ENCODE results near the gene GPRIN3.

Gene GPRIN3

DNA sequence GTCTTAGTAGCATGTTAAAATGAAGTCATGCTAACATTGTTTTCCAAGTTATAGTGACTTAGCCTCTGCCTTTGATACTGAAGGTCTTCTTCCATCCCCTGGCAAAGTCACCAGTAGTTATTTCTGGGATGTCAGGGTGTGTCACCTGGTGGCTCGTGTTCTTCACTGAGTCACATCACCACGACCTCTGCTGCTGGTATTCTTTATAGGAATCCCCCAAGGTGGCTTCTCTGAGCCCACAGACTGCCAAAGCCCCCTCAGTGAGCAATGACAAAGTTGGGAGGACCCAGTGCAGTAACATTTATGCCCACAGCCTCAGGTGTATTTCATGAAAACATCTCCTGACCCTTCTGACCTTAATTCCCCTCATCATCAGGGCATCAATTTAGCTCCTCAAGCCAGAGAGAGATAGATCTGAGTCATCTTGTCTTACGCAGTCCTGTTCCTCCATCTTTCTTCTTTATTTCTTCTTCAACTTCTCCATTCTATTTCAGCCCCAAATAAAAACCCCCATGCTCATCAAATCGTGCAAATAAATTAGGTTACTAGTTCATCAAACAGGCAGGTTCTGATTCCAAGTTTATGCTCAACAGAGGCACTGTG lies 29.3 kb upstream of the GPRIN3 start:
- H3K9me3 ChIP-seq, result no peaks in the 10 kb centered on the region
- DNase-seq, result no peak
- TF ChIP-seq, protein P1, sequence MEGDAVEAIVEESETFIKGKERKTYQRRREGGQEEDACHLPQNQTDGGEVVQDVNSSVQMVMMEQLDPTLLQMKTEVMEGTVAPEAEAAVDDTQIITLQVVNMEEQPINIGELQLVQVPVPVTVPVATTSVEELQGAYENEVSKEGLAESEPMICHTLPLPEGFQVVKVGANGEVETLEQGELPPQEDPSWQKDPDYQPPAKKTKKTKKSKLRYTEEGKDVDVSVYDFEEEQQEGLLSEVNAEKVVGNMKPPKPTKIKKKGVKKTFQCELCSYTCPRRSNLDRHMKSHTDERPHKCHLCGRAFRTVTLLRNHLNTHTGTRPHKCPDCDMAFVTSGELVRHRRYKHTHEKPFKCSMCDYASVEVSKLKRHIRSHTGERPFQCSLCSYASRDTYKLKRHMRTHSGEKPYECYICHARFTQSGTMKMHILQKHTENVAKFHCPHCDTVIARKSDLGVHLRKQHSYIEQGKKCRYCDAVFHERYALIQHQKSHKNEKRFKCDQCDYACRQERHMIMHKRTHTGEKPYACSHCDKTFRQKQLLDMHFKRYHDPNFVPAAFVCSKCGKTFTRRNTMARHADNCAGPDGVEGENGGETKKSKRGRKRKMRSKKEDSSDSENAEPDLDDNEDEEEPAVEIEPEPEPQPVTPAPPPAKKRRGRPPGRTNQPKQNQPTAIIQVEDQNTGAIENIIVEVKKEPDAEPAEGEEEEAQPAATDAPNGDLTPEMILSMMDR (IDR thresholded peaks at IDR 0.05), result no peak
- H3K36me3 ChIP-seq, result no peaks in the 10 kb centered on the region
- H3K27ac ChIP-seq, result no peak overlapping the region
- no peaks in the 10 kb centered on the region for H3K27me3 ChIP-seq
- intact Hi-C loops (cut with DNase I; ENCODE audit: low total_unique reads), result no loop called here
- H3K4me3 ChIP-seq, result no peak overlapping the region
- H3K4me1 ChIP-seq, result no peaks in the 10 kb centered on the region

- Histone ChIP-seq H3K27me3 (no peaks in the 10 kb centered on the region), H3K4me3 (no peak overlapping the region), H3K36me3 (no peaks in the 10 kb centered on the region), H3K9me3 (no peaks in the 10 kb centered on the region), H3K4me1 (no peaks in the 10 kb centered on the region), H3K27ac (no peak overlapping the region)
- TF ChIP-seq, protein P1 (IDR thresholded peaks at IDR 0.05), result no peak
- no peak for DNase-seq
- intact Hi-C loops (cut with DNase I; ENCODE audit: low total_unique reads), result no loop called here
Measured at GRCh38 chr4:89334830-89335229, 27.2 kb upstream of the GPRIN3 start.

DNA sequence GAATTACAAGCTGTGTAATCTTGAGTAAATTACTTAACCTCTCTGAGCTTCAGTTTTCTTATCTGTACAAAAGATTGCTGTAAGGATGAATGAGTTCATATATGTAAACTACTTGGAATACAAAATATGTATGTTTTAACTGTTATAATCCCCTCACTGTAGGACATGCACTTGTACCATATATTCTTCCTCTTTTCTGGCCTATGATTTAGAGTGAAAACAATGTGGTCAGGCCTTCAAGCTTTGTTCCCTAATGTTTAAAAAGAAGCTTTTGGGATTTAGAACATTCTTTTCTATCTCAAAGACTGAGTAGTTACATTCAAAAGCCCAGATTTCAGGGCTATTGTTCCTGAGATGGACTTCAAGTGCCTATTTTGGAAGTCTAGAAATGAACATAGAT lies 26.7 kb upstream of the GPRIN3 start:
- TF ChIP-seq, protein P1 (IDR thresholded peaks at IDR 0.05), result no peak
- no peak overlapping the region for H3K27ac ChIP-seq
- intact Hi-C loops (cut with DNase I; ENCODE audit: low total_unique reads), result no loop called here
- no peaks in the 10 kb centered on the region for H3K9me3 ChIP-seq
- DNase-seq, result no peak
- no peaks in the 10 kb centered on the region for H3K36me3 ChIP-seq
- H3K27me3 ChIP-seq, result no peaks in the 10 kb centered on the region
- no peak overlapping the region for H3K4me3 ChIP-seq
- no peaks in the 10 kb centered on the region for H3K4me1 ChIP-seq

- no peak for DNase-seq
- no peak overlapping the region for H3K4me3 ChIP-seq
- H3K4me1 ChIP-seq, result no peaks in the 10 kb centered on the region
- H3K36me3 ChIP-seq, result no peaks in the 10 kb centered on the region
- TF ChIP-seq, protein P1 (IDR thresholded peaks at IDR 0.05), result no peak
- no peaks in the 10 kb centered on the region for H3K27me3 ChIP-seq
- no peaks in the 10 kb centered on the region for H3K9me3 ChIP-seq
- intact Hi-C loops (cut with DNase I; ENCODE audit: low total_unique reads), result no loop called here
- no peak overlapping the region for H3K27ac ChIP-seq
Measured at GRCh38 chr4:89331686-89332544, 24.3 kb upstream of the GPRIN3 start.

GRCh38 chr4:89331197-89331596 lies 23.6 kb upstream of the GPRIN3 start:
- intact Hi-C loops (cut with DNase I; ENCODE audit: low total_unique reads), result no loop called here
- H3K27ac ChIP-seq, result no peak overlapping the region
- H3K27me3 ChIP-seq, result no peaks in the 10 kb centered on the region
- H3K4me3 ChIP-seq, result no peak overlapping the region
- H3K9me3 ChIP-seq, result no peaks in the 10 kb centered on the region
- TF ChIP-seq, protein P1 (IDR thresholded peaks at IDR 0.05), result no peak
- DNase-seq, result no peak
- no peaks in the 10 kb centered on the region for H3K36me3 ChIP-seq
- H3K4me1 ChIP-seq, result no peaks in the 10 kb centered on the region
